ENCODE results near the gene SLCO6A1.

The SLCO6A1 gene, protein sequence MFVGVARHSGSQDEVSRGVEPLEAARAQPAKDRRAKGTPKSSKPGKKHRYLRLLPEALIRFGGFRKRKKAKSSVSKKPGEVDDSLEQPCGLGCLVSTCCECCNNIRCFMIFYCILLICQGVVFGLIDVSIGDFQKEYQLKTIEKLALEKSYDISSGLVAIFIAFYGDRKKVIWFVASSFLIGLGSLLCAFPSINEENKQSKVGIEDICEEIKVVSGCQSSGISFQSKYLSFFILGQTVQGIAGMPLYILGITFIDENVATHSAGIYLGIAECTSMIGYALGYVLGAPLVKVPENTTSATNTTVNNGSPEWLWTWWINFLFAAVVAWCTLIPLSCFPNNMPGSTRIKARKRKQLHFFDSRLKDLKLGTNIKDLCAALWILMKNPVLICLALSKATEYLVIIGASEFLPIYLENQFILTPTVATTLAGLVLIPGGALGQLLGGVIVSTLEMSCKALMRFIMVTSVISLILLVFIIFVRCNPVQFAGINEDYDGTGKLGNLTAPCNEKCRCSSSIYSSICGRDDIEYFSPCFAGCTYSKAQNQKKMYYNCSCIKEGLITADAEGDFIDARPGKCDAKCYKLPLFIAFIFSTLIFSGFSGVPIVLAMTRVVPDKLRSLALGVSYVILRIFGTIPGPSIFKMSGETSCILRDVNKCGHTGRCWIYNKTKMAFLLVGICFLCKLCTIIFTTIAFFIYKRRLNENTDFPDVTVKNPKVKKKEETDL

DNA sequence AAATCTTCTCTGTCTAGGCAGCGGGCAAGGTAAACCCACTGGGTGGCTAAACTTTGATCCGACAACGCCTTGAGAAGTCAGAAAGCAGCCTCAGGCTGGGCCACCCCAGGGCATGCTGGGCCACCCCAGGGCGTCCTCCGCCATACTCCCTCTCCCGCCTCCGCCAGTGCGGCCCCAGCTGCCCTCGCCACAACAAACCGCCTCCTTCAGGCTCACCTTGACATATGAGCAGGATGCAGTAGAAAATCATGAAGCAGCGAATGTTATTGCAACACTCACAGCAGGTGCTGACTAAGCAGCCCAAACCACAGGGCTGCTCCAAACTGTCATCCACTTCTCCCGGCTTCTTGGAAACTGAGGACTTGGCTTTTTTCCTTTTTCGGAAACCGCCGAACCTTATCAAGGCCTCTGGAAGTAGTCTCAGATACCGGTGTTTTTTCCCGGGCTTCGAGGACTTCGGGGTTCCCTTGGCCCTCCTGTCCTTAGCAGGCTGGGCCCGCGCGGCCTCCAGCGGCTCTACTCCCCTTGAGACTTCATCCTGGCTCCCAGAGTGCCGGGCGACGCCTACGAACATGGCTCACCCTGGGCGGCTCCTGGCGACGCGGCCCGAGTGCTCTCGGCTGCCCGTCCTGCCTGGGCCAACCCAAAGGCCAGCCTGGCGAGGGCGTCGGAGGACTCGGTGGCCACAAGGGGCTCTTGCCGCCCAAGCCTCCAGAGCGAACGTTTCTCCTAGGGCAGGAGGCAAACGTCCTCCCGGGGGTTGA is at the start of gene SLCO6A1:
Gene SLCO6A1, minus strand, starts transcription at position 731 of the 764 bp plus-strand sequence. Its CDS starts 157 bp downstream, at position 574.
- no peaks in the 10 kb centered on the region for H3K4me1 ChIP-seq (ENCODE audit: control insufficient read depth, insufficient read depth, low read length)

DNA sequence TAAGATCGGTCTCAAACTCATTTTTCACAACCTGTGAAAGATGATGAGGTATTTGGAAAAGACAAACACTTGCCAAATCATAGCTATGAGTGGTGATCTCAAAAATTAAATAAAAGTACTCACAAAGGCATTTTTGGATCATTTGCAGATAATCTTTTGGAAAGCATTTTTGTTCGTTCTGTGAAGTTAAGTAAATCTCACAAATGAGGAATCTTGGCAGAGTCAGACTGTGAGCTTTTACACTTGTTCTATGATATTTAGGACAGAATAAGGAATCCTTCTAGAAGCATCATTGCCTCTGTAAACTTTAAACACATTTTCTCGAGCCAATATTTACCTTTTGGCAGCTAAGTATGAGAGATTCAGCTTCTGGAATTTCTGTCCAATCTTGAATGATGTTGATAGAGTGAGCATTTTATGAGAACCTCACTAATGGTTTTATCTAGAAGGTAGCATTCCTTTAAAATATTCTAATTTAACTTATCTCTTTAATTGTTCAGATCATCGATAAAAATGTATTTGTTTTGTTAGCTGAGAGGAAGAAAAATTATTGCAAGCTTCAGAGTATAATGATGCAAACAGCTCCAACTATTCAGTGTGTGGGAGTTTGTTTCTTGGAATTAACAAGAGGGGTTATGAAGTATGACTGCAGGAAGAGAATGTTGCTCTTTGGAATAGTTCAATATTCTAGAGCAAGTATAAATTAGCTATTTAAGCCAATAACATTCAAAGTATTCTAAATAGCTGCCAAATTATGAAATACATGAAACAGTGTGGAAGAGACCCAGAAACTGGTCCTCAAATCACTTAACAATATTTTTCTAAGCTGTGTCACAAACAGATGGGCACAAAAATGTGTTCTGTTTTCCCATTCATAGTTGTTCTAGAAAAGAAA is 48.6 kb upstream of the SLCO6A1 start:
- H3K9ac ChIP-seq (ENCODE audit: low read length): no peak overlapping the region
- no peak overlapping the region for H3K4me3 ChIP-seq (ENCODE audit: low read length)
- H3K36me3 ChIP-seq (ENCODE audit: control insufficient read depth, insufficient read depth, low read length): no peaks in the 10 kb centered on the region
- no peaks in the 10 kb centered on the region for H3K27me3 ChIP-seq (ENCODE audit: control insufficient read depth, insufficient read depth, low read length)
- no peaks in the 10 kb centered on the region for H3K9me3 ChIP-seq (ENCODE audit: control insufficient read depth, low read length)
- H3K4me1 ChIP-seq (ENCODE audit: control insufficient read depth, insufficient read depth, low read length): no peaks in the 10 kb centered on the region

More for the DNA sequence above, at the start of gene SLCO6A1:
- Histone ChIP-seq H3K4me3 (ENCODE audit: low read length) (no peak within 1 kb of the TSS), H3K9me3 (ENCODE audit: control insufficient read depth, low read length) (no peaks in the 10 kb centered on the region), H3K27me3 (ENCODE audit: control insufficient read depth, insufficient read depth, low read length) (no peaks in the 10 kb centered on the region), H3K36me3 (ENCODE audit: control insufficient read depth, insufficient read depth, low read length) (no peaks in the 10 kb centered on the region), H3K9ac (ENCODE audit: low read length) (no peak within 1 kb of the TSS)

DNA sequence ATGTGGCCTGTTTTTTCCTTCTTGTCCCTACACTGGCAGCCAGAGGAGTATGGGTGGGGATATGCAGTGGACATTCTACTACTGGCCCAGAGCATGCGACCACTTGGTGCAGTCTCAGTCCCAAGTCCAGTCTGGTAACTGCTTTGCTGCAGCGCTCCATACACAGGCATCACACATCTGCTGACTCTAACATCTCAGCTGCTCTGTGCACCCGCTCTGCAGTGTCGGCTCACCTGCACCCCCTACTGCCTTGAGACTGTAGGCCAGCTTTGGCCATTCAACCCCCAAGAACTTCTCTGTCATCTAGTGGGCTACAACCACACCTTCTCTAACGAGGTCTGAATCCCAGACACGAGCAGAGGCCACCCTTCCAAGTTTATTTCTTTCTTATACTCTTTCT is 46.4 kb upstream of the SLCO6A1 start:
- H3K27me3 ChIP-seq (ENCODE audit: control insufficient read depth, insufficient read depth, low read length): no peaks in the 10 kb centered on the region
- H3K9me3 ChIP-seq (ENCODE audit: control insufficient read depth, low read length): no peaks in the 10 kb centered on the region
- no peak overlapping the region for H3K9ac ChIP-seq (ENCODE audit: low read length)
- no peaks in the 10 kb centered on the region for H3K36me3 ChIP-seq (ENCODE audit: control insufficient read depth, insufficient read depth, low read length)
- no peaks in the 10 kb centered on the region for H3K4me1 ChIP-seq (ENCODE audit: control insufficient read depth, insufficient read depth, low read length)
- no peak overlapping the region for H3K4me3 ChIP-seq (ENCODE audit: low read length)

DNA sequence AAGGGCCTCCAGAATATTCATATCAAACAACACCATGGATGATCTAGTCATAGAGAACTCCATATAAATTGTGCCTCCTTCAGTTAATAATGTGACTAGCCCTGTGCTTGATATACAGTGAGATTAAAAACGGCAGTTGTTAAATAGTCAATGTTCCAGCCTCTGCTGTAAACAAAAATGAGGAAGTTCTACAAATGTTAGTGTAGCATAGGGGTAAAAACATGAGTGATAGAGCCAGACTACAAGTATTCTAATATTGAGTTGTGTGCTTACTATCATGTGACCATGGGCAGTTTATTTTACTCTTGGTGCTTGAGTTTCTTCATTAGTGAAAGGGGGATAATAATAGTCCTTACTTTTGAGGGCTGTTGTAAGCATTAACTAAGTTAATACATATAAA is 43.3 kb upstream of the SLCO6A1 start:
- H3K4me1 ChIP-seq (ENCODE audit: control insufficient read depth, insufficient read depth, low read length): no peaks in the 10 kb centered on the region
- H3K4me3 ChIP-seq (ENCODE audit: low read length): no peak overlapping the region
- no peak overlapping the region for H3K9ac ChIP-seq (ENCODE audit: low read length)
- no peaks in the 10 kb centered on the region for H3K36me3 ChIP-seq (ENCODE audit: control insufficient read depth, insufficient read depth, low read length)
- H3K9me3 ChIP-seq (ENCODE audit: control insufficient read depth, low read length): no peaks in the 10 kb centered on the region
- no peaks in the 10 kb centered on the region for H3K27me3 ChIP-seq (ENCODE audit: control insufficient read depth, insufficient read depth, low read length)

DNA sequence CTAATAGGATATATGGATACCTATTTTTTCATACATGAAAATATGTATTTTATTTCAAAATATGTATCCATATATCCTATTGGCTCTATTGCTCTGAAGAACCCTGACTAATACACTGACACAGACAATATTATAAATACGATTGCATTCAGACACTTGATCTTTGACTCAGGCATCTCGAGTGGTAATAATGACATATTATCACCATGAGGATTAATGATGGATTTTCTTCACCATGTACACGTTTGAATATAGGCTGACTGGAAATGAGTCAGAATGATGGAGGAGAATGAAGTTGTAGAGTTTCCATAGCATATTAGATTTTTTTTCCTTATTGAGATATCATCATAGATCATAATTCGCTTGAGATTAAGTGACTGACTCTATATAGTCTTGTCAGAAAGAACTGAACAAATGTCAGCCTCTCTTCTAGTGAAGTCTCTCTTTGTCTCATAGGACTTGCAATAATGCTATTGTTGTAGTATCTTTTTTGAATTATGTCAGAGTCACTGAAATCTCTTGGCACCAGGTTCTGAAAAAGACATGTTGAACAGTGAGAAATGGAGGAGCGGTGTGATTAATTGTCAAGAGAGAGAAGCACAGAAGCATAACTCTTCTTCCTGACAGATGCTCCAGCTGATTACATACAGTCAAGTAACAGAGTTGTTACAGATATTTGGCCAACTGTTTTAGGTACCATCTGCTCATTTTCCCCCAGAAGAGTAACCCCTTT is 41.4 kb upstream of the SLCO6A1 start:
- no peaks in the 10 kb centered on the region for H3K9me3 ChIP-seq (ENCODE audit: control insufficient read depth, low read length)
- no peaks in the 10 kb centered on the region for H3K36me3 ChIP-seq (ENCODE audit: control insufficient read depth, insufficient read depth, low read length)
- H3K27me3 ChIP-seq (ENCODE audit: control insufficient read depth, insufficient read depth, low read length): no peaks in the 10 kb centered on the region
- H3K9ac ChIP-seq (ENCODE audit: low read length): no peak overlapping the region
- H3K4me1 ChIP-seq (ENCODE audit: control insufficient read depth, insufficient read depth, low read length): no peaks in the 10 kb centered on the region
- no peak overlapping the region for H3K4me3 ChIP-seq (ENCODE audit: low read length)

DNA sequence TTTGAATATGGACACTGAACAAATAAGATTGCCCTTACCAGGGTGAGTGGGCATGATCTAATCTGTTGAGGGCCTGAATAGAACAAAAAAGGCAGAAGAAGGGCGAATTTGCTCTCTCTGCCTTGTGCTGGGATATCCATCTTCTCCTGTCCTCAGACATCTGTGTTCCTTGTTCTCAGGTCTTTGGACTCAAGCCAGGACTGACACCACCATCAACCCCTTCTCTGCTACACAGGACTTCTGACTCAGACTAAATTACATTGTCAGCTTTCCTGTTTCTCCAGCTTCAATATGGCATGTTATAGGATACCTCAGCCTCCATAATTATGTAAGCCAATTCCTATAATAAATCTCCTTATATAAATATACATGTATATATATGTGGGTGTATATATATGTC is 40.8 kb upstream of the SLCO6A1 start:
- Histone ChIP-seq H3K36me3 (ENCODE audit: control insufficient read depth, insufficient read depth, low read length) (no peaks in the 10 kb centered on the region), H3K4me1 (ENCODE audit: control insufficient read depth, insufficient read depth, low read length) (no peaks in the 10 kb centered on the region), H3K9ac (ENCODE audit: low read length) (no peak overlapping the region), H3K9me3 (ENCODE audit: control insufficient read depth, low read length) (no peaks in the 10 kb centered on the region), H3K27me3 (ENCODE audit: control insufficient read depth, insufficient read depth, low read length) (no peaks in the 10 kb centered on the region), H3K4me3 (ENCODE audit: low read length) (no peak overlapping the region)

DNA sequence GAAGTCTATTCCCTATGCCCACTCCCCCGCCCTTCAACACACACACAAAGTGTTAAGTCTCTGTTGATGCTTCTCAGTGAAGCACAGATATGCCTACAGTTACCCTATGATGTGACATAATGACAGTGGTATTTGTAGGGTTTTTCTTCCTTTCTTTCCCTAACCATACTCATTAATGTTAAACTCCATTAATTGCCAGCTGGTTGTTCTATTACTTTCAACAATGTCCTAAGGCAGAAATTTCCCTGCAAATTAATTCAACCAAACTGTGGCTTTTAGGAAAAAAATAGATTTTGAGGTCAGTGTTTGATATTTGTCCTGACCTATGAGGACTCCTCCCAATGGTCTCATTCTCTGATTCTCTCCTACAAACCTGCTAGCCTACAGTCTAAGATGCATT is 38.2 kb upstream of the SLCO6A1 start:
- H3K27me3 ChIP-seq (ENCODE audit: control insufficient read depth, insufficient read depth, low read length): no peaks in the 10 kb centered on the region
- no peaks in the 10 kb centered on the region for H3K4me1 ChIP-seq (ENCODE audit: control insufficient read depth, insufficient read depth, low read length)
- H3K4me3 ChIP-seq (ENCODE audit: low read length): no peak overlapping the region
- H3K9ac ChIP-seq (ENCODE audit: low read length): no peak overlapping the region
- H3K36me3 ChIP-seq (ENCODE audit: control insufficient read depth, insufficient read depth, low read length): no peaks in the 10 kb centered on the region
- no peaks in the 10 kb centered on the region for H3K9me3 ChIP-seq (ENCODE audit: control insufficient read depth, low read length)

DNA sequence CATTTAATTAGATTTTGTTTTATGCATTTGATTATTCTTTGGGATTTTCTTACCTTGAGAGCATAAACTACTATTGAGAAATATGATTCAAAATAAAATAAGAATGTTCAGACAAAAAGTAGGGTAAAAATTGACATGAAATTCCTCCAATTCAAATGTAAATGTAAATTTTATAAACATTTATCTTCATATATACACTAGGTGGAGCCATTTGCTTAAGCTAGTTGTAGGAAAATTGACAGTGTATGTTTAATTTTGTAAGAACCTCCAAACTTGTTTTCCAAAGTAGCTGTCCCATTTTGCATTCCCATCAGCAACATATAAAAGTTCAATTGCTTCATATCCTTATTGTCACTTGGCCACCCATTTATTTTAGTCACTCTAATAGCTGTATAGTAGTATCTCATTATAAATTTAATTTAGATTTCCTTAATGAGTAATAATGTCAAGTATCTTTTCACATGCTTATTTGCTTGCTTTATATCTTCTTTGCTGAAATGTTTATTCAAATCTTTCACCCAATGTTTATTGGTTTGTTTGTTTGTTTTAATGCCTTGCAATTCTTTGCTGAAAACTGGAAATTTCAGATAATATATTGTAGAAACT is 37.6 kb upstream of the SLCO6A1 start:
- no peak overlapping the region for H3K9ac ChIP-seq (ENCODE audit: low read length)
- no peaks in the 10 kb centered on the region for H3K27me3 ChIP-seq (ENCODE audit: control insufficient read depth, insufficient read depth, low read length)
- no peak overlapping the region for H3K4me3 ChIP-seq (ENCODE audit: low read length)
- no peaks in the 10 kb centered on the region for H3K9me3 ChIP-seq (ENCODE audit: control insufficient read depth, low read length)
- no peaks in the 10 kb centered on the region for H3K4me1 ChIP-seq (ENCODE audit: control insufficient read depth, insufficient read depth, low read length)
- no peaks in the 10 kb centered on the region for H3K36me3 ChIP-seq (ENCODE audit: control insufficient read depth, insufficient read depth, low read length)

DNA sequence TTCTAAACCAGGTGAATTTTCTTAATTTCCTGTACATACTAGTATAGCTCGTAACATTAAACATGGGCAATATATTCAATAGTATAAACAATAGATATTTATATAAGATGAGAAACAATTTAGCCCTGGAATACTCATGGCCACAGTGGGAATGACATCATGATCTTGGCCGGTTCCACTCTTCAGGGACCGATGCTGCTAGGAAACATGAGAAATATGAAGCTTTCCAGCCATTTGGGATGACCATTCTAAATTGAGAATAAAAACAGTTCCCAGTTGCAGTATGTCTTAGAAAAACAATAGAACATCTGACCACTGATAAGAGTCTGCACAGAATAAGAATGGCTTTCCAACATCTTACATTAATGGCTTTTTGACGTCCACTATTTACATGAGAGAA is 33.3 kb upstream of the SLCO6A1 start:
- H3K36me3 ChIP-seq (ENCODE audit: control insufficient read depth, insufficient read depth, low read length): no peaks in the 10 kb centered on the region
- H3K9ac ChIP-seq (ENCODE audit: low read length): no peak overlapping the region
- H3K27me3 ChIP-seq (ENCODE audit: control insufficient read depth, insufficient read depth, low read length): no peaks in the 10 kb centered on the region
- no peaks in the 10 kb centered on the region for H3K9me3 ChIP-seq (ENCODE audit: control insufficient read depth, low read length)
- no peaks in the 10 kb centered on the region for H3K4me1 ChIP-seq (ENCODE audit: control insufficient read depth, insufficient read depth, low read length)
- H3K4me3 ChIP-seq (ENCODE audit: low read length): no peak overlapping the region

DNA sequence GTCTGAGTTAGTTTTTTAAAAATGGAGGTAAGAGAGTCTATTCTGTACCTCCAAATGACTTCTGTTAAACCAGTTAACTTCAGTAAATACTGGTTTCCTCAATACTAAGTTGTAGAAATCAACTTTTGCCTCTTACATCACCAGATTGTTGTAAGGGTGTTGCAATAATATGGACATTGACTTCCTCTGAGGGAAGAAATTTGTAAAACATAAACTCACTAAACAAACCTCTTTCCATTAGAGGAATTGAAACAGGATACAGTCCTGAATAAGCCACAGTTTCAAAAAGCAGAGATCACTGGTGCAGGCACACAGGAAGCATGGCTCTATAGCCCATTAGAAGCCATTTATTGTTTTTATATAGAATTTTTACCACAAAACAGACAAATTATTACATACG is 32.7 kb upstream of the SLCO6A1 start:
- no peak overlapping the region for H3K9ac ChIP-seq (ENCODE audit: low read length)
- H3K27me3 ChIP-seq (ENCODE audit: control insufficient read depth, insufficient read depth, low read length): no peaks in the 10 kb centered on the region
- no peak overlapping the region for H3K4me3 ChIP-seq (ENCODE audit: low read length)
- H3K4me1 ChIP-seq (ENCODE audit: control insufficient read depth, insufficient read depth, low read length): no peaks in the 10 kb centered on the region
- no peaks in the 10 kb centered on the region for H3K9me3 ChIP-seq (ENCODE audit: control insufficient read depth, low read length)
- no peaks in the 10 kb centered on the region for H3K36me3 ChIP-seq (ENCODE audit: control insufficient read depth, insufficient read depth, low read length)

DNA sequence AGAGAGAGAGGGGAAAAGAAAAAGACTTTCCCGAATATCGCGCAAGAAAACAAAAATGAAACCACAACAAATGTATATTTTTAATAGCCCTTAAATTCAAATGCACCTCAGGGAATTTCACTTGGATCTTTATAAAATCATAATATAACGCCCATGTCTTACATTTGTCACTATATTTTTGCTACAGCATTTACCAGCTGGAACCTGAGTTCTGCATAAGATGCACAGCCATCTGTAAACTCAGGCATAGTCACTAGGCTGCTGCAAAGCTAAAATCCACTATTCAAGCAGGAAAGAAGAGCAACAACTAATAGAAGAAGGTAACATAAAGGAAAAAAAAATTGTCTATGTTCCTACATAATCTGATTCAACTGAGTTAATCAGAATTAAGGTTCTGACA is 30.6 kb upstream of the SLCO6A1 start:
- Histone ChIP-seq H3K27me3 (ENCODE audit: control insufficient read depth, insufficient read depth, low read length) (no peaks in the 10 kb centered on the region), H3K36me3 (ENCODE audit: control insufficient read depth, insufficient read depth, low read length) (no peaks in the 10 kb centered on the region), H3K4me1 (ENCODE audit: control insufficient read depth, insufficient read depth, low read length) (no peaks in the 10 kb centered on the region), H3K9me3 (ENCODE audit: control insufficient read depth, low read length) (no peaks in the 10 kb centered on the region), H3K9ac (ENCODE audit: low read length) (no peak overlapping the region), H3K4me3 (ENCODE audit: low read length) (no peak overlapping the region)

All from mucosa of stomach (tissue), 1 donor.